A549 treated with dexamethasone at 1 μM for 4 hours (cell line): ENCODE measurements around the gene EIF4H. TPM values are rescaled to one million over a fixed set of nuclear protein-coding genes. Genes with fewer than 3 reads are reported as not detected.

Experiments
- total RNA-seq: library from RNA; stranded (reverse); fragments of 200-300 nt; extraction: Qiagen RNA extraction; gene quantifications from 5 replicates; pipeline ENCODE4 v1.2.3, GENCODE V29; 2022

The EIF4H gene
- 307 to 339 TPM (median 327 TPM) in 5 replicates for total RNA-seq

GRCh38 chr7:74173866-74174605 lies at the start of gene EIF4H:
EIF4H (plus strand) TSS chr7:74174356; CDS start chr7:74174384, 28 bp downstream.

Other genes starting within 250 kb of the EIF4H start
- gene ELN, start 146.2 kb upstream of the EIF4H start, total RNA-seq: 0.12 to 0.25 TPM (median 0.16 TPM) in 5 replicates
- gene LIMK1, start 90.6 kb upstream of the EIF4H start, total RNA-seq: 24.9 to 39.6 TPM (median 37.8 TPM) in 5 replicates
- gene LAT2, start 35.6 kb downstream of the EIF4H start, total RNA-seq: 0.88 to 1.5 TPM (median 1.2 TPM) in 5 replicates
- gene RFC2, start 80.0 kb downstream of the EIF4H start, total RNA-seq: 53.4 to 63.8 TPM (median 55.3 TPM) in 5 replicates
- 9.6 to 17.3 TPM (median 15.4 TPM) in 5 replicates for gene CLIP2, start 115.1 kb downstream of the EIF4H start, total RNA-seq